GM19324 (cell line): ENCODE measurements around the gene KRTAP10-11.
"Not testable (repeated sequence)": the region's sequence is repeated elsewhere in the genome, so short reads cannot be mapped to it uniquely, and the experiment has no call there.

Source experiments
- ATAC-seq: cut with Tn5 transposase; IDR thresholded peaks from one replicate; pipeline ENCODE4 v1.9.1; 2021; ENCODE audit warnings: mild to moderate bottlenecking, moderate library complexity; ENCODE audit not compliant: unreplicated experiment, low FRiP score

The KRTAP10-11 gene

GRCh38 chr21:44658913-44659595 lies 12.8 kb downstream of the KRTAP10-11 start:
- ATAC-seq, result no peak

- ATAC-seq, result not testable (repeated sequence)
Measured at GRCh38 chr21:44661567-44661966, 15.4 kb downstream of the KRTAP10-11 start.

- no peak for ATAC-seq
Measured at GRCh38 chr21:44664691-44665090, 18.5 kb downstream of the KRTAP10-11 start.

GRCh38 chr21:44666401-44667320 lies 20.4 kb downstream of the KRTAP10-11 start, which contains the start of gene KRTAP12-2:
Gene KRTAP12-2, minus strand, starts transcription at chr21:44666927. Its CDS starts 41 bp downstream, at chr21:44666886.
- ATAC-seq, result no peak

GRCh38 chr21:44667612-44668011 lies 21.4 kb downstream of the KRTAP10-11 start:
- ATAC-seq, result no peak

- ATAC-seq, result no peak
Measured at GRCh38 chr21:44670642-44671432, 24.6 kb downstream of the KRTAP10-11 start.

- ATAC-seq, result no peak
Measured at GRCh38 chr21:44671911-44672310, 25.7 kb downstream of the KRTAP10-11 start.

- ATAC-seq, result no peak
Measured at GRCh38 chr21:44677881-44678280, 31.7 kb downstream of the KRTAP10-11 start.

- no peak for ATAC-seq
Measured at GRCh38 chr21:44681152-44681551, 34.9 kb downstream of the KRTAP10-11 start.

- ATAC-seq, result no peak
Measured at GRCh38 chr21:44681861-44682579, 35.8 kb downstream of the KRTAP10-11 start, which contains the start of gene KRTAP12-1. Gene KRTAP12-1, minus strand, starts transcription at chr21:44682163. Its CDS starts 40 bp downstream, at chr21:44682123.

GRCh38 chr21:44682580-44683151 lies 36.5 kb downstream of the KRTAP10-11 start:
- no peak for ATAC-seq

GRCh38 chr21:44684077-44684476 lies 37.9 kb downstream of the KRTAP10-11 start:
- ATAC-seq, result no peak

- no peak for ATAC-seq
Measured at GRCh38 chr21:44684483-44684882, 38.3 kb downstream of the KRTAP10-11 start.

GRCh38 chr21:44685050-44685449 lies 38.8 kb downstream of the KRTAP10-11 start:
- ATAC-seq, result not testable (repeated sequence)

GRCh38 chr21:44686000-44686781 lies 40.0 kb downstream of the KRTAP10-11 start:
- ATAC-seq, result no peak

- ATAC-seq, result no peak
Measured at GRCh38 chr21:44686843-44687561, 40.8 kb downstream of the KRTAP10-11 start.

- no peak for ATAC-seq
Measured at GRCh38 chr21:44687671-44688070, 41.5 kb downstream of the KRTAP10-11 start.

GRCh38 chr21:44689740-44690139 lies 43.5 kb downstream of the KRTAP10-11 start:
- ATAC-seq, result not testable (repeated sequence)
